ENCODE measurements around the gene PGF.

The PGF gene

DNA sequence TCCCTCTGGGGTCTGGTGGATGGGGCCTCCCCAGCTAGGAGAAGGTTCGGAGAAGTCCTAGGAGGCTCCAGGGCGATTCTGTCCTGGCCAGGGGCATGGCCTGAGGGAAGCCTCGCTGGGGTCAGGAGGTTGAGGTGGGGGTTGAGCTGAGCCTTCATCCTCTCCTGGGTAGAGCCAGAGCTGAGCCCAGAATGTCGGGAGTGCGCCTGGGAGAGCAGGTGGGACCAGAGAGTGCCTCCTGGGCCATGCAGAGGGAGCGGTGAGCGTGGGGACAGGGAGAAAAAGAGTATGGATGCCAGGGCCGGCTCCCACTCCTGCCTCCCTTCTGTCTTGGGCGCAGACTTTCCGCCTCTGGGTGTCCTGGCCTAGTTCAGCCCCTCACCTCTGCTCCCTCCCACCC lies 45.5 kb downstream of the PGF start:
- no peak overlapping the region for H3K9ac ChIP-seq (ENCODE audit: low read depth, low read length, poor library complexity)
- peak overlapping the region; percentile 18 for H3K18ac ChIP-seq (ENCODE audit: low read length)
- H2BK5ac ChIP-seq (ENCODE audit: low read length) = no peak overlapping the region
- peaks cover 4 to 18% of the 10 kb centered on the region in 2 donors for H3K36me3 ChIP-seq (replicated peaks in 1 of 2; ENCODE audit: control insufficient read depth in 2 of 2, insufficient read depth in 2 of 2, low read length in 2 of 2)
- no peak overlapping the region for H2BK120ac ChIP-seq (ENCODE audit: low read depth, low read length)
- no peak overlapping the region for H4K8ac ChIP-seq (ENCODE audit: low read depth, low read length)
- H2AFZ ChIP-seq (ENCODE audit: low read length) = no peak overlapping the region
- no peaks in the 10 kb centered on the region for H3K79me1 ChIP-seq (ENCODE audit: low read depth, low read length)
- no peak overlapping the region for H3K4ac ChIP-seq (ENCODE audit: low read length)
- no peaks in the 10 kb centered on the region for H3K9me3 ChIP-seq (replicated peaks in 1 of 2; ENCODE audit: control insufficient read depth in 2 of 2, insufficient read depth in 1 of 2, low read depth in 1 of 2, low read length in 2 of 2)
- H4K91ac ChIP-seq (ENCODE audit: low read depth, low read length, poor library complexity) = no peak overlapping the region
- no peak for DNase-seq (ENCODE audit: low spot score)
- no CpG with 5 or more reads among the region's 10 CpGs for WGBS, 2 donors (ENCODE audit: extremely low coverage in 2 of 2, insufficient read length in 2 of 2, insufficient replicate concordance in 1 of 2)
- H2BK12ac ChIP-seq (ENCODE audit: low read length) = no peak overlapping the region
- no peaks in the 10 kb centered on the region for H3K4me1 ChIP-seq (ENCODE audit: control insufficient read depth in 2 of 2, insufficient read depth in 1 of 2, low read depth in 1 of 2, low read length in 2 of 2)
- no peak overlapping the region for H3K4me2 ChIP-seq (ENCODE audit: insufficient read depth, low read length, poor library complexity, severe bottlenecking)
- H2AK5ac ChIP-seq (ENCODE audit: low read depth, low read length) = no peak overlapping the region
- H3K23ac ChIP-seq (ENCODE audit: low read depth, low read length, poor library complexity) = peak overlapping the region; percentile 47
- no peak overlapping the region for H3K4me3 ChIP-seq (ENCODE audit: low read length in 2 of 2)
- H3K27me3 ChIP-seq (ENCODE audit: control insufficient read depth in 3 of 3, insufficient read depth in 3 of 3, low read depth in 1 of 3, low read length in 3 of 3) = no peaks in the 10 kb centered on the region
- no peak overlapping the region for H3K27ac ChIP-seq (replicated peaks; ENCODE audit: low read length)
- no peak overlapping the region for H2BK15ac ChIP-seq (ENCODE audit: low read length)
- no peak overlapping the region for H3K14ac ChIP-seq (ENCODE audit: low read length)

DNA sequence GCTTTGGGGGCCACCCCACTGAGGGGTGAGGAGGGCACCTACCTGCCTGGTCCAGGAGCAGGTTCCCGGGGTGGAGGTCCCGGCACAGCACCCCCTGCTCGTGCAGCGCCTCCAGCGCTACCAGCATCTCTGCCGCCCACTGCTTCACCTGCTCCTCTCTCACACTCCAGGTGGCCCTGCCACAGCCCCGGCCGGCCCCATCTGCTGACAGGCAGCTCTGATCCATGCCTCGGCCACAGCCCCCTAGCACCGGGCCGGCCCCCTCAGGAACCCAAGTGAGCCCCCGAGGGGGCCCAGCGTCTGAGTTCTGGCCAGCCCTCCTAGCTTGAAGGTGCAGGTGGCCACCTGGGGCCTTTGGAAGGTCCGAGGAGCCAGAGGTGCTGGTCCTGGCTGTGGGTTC lies 45.9 kb downstream of the PGF start:
- Histone ChIP-seq H3K27ac (replicated peaks; ENCODE audit: low read length) (no peak overlapping the region), H3K23ac (ENCODE audit: low read depth, low read length, poor library complexity) (peak overlapping the region; percentile 47), H4K8ac (ENCODE audit: low read depth, low read length) (no peak overlapping the region), H3K4me1 (ENCODE audit: control insufficient read depth in 2 of 2, insufficient read depth in 1 of 2, low read depth in 1 of 2, low read length in 2 of 2) (no peaks in the 10 kb centered on the region), H2BK5ac (ENCODE audit: low read length) (no peak overlapping the region), H3K4ac (ENCODE audit: low read length) (no peak overlapping the region), H2BK15ac (ENCODE audit: low read length) (no peak overlapping the region), H2AK5ac (ENCODE audit: low read depth, low read length) (no peak overlapping the region), H2BK12ac (ENCODE audit: low read length) (no peak overlapping the region), H2BK120ac (ENCODE audit: low read depth, low read length) (no peak overlapping the region), H4K91ac (ENCODE audit: low read depth, low read length, poor library complexity) (no peak overlapping the region), H3K18ac (ENCODE audit: low read length) (no peak overlapping the region), H3K4me2 (ENCODE audit: insufficient read depth, low read length, poor library complexity, severe bottlenecking) (no peak overlapping the region), H3K27me3 (ENCODE audit: control insufficient read depth in 3 of 3, insufficient read depth in 3 of 3, low read depth in 1 of 3, low read length in 3 of 3) (no peaks in the 10 kb centered on the region), H3K9ac (ENCODE audit: low read depth, low read length, poor library complexity) (no peak overlapping the region), H3K14ac (ENCODE audit: low read length) (no peak overlapping the region), H3K9me3 (replicated peaks in 1 of 2; ENCODE audit: control insufficient read depth in 2 of 2, insufficient read depth in 1 of 2, low read depth in 1 of 2, low read length in 2 of 2) (no peaks in the 10 kb centered on the region), H3K4me3 (ENCODE audit: low read length in 2 of 2) (no peak overlapping the region), H2AFZ (ENCODE audit: low read length) (no peak overlapping the region), H3K36me3 (replicated peaks in 1 of 2; ENCODE audit: control insufficient read depth in 2 of 2, insufficient read depth in 2 of 2, low read length in 2 of 2) (peaks cover 4 to 23% of the 10 kb centered on the region in 2 donors), H3K79me1 (ENCODE audit: low read depth, low read length) (no peaks in the 10 kb centered on the region)
- no CpG with 5 or more reads among the region's 14 CpGs for WGBS, 2 donors (ENCODE audit: extremely low coverage in 2 of 2, insufficient read length in 2 of 2, insufficient replicate concordance in 1 of 2)
- DNase-seq (ENCODE audit: low spot score) = no peak

DNA sequence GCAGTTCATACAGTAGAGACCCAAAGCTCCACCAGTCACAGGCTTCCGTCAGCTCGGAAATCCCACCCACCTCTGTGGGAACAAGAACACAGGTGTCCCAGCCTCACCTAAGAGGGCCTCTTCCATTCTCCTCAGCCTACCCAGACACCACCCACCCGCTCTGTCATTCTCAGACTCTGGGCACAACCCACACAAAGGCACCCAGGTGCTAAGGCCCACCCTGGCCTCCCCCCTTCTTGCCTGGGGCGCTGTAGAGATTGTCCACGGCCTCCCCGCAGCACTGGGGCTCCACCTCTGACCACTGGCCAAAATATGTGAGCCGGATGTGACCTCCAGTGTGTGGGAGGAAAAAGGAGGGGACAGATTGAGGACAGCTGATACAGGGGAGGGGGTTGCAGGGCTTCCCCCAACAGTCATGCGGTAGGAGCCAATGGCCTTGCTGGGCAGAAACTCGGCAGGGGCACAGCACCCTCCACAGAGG lies 46.5 kb downstream of the PGF start:
- H2BK12ac ChIP-seq (ENCODE audit: low read length) = no peak overlapping the region
- no peak overlapping the region for H2BK5ac ChIP-seq (ENCODE audit: low read length)
- WGBS, 2 donors (ENCODE audit: extremely low coverage in 2 of 2, insufficient read length in 2 of 2, insufficient replicate concordance in 1 of 2) = no CpG with 5 or more reads among the region's 9 CpGs
- no peaks in the 10 kb centered on the region for H3K27me3 ChIP-seq (ENCODE audit: control insufficient read depth in 3 of 3, insufficient read depth in 3 of 3, low read depth in 1 of 3, low read length in 3 of 3)
- peak overlapping the region; percentile 25 for H2AK5ac ChIP-seq (ENCODE audit: low read depth, low read length)
- no peak overlapping the region for H2AFZ ChIP-seq (ENCODE audit: low read length)
- H3K4me1 ChIP-seq (ENCODE audit: control insufficient read depth in 2 of 2, insufficient read depth in 1 of 2, low read depth in 1 of 2, low read length in 2 of 2) = no peaks in the 10 kb centered on the region
- no peaks in the 10 kb centered on the region for H3K9me3 ChIP-seq (replicated peaks in 1 of 2; ENCODE audit: control insufficient read depth in 2 of 2, insufficient read depth in 1 of 2, low read depth in 1 of 2, low read length in 2 of 2)
- no peak overlapping the region for H3K4me3 ChIP-seq (ENCODE audit: low read length in 2 of 2)
- H2BK120ac ChIP-seq (ENCODE audit: low read depth, low read length) = no peak overlapping the region
- no peak for DNase-seq (ENCODE audit: low spot score)
- H3K36me3 ChIP-seq (replicated peaks in 1 of 2; ENCODE audit: control insufficient read depth in 2 of 2, insufficient read depth in 2 of 2, low read length in 2 of 2) = peaks cover 4 to 29% of the 10 kb centered on the region in 2 donors
- H3K4me2 ChIP-seq (ENCODE audit: insufficient read depth, low read length, poor library complexity, severe bottlenecking) = no peak overlapping the region
- no peak overlapping the region for H4K91ac ChIP-seq (ENCODE audit: low read depth, low read length, poor library complexity)
- no peak overlapping the region for H2BK15ac ChIP-seq (ENCODE audit: low read length)
- no peak overlapping the region for H3K18ac ChIP-seq (ENCODE audit: low read length)
- H3K9ac ChIP-seq (ENCODE audit: low read depth, low read length, poor library complexity) = peak overlapping the region; percentile 53
- H3K79me1 ChIP-seq (ENCODE audit: low read depth, low read length) = no peaks in the 10 kb centered on the region
- H3K23ac ChIP-seq (ENCODE audit: low read depth, low read length, poor library complexity) = peak overlapping the region; percentile 26
- H3K27ac ChIP-seq (replicated peaks; ENCODE audit: low read length) = no peak overlapping the region
- H3K4ac ChIP-seq (ENCODE audit: low read length) = no peak overlapping the region
- H3K14ac ChIP-seq (ENCODE audit: low read length) = no peak overlapping the region
- no peak overlapping the region for H4K8ac ChIP-seq (ENCODE audit: low read depth, low read length)

- no peak overlapping the region for H3K4me2 ChIP-seq (ENCODE audit: insufficient read depth, low read length, poor library complexity, severe bottlenecking)
- no peak overlapping the region for H2AK5ac ChIP-seq (ENCODE audit: low read depth, low read length)
- H2BK12ac ChIP-seq (ENCODE audit: low read length) = no peak overlapping the region
- no peak overlapping the region for H4K8ac ChIP-seq (ENCODE audit: low read depth, low read length)
- H2BK5ac ChIP-seq (ENCODE audit: low read length) = no peak overlapping the region
- H3K9ac ChIP-seq (ENCODE audit: low read depth, low read length, poor library complexity) = no peak overlapping the region
- H3K27me3 ChIP-seq (ENCODE audit: control insufficient read depth in 3 of 3, insufficient read depth in 3 of 3, low read depth in 1 of 3, low read length in 3 of 3) = no peaks in the 10 kb centered on the region
- no peak overlapping the region for H3K23ac ChIP-seq (ENCODE audit: low read depth, low read length, poor library complexity)
- H2BK120ac ChIP-seq (ENCODE audit: low read depth, low read length) = no peak overlapping the region
- peaks cover 3 to 4% of the 10 kb centered on the region in 2 donors for H3K4me1 ChIP-seq (ENCODE audit: control insufficient read depth in 2 of 2, insufficient read depth in 1 of 2, low read depth in 1 of 2, low read length in 2 of 2)
- H3K4ac ChIP-seq (ENCODE audit: low read length) = no peak overlapping the region
- no peak overlapping the region for H3K4me3 ChIP-seq (ENCODE audit: low read length in 2 of 2)
- H2BK15ac ChIP-seq (ENCODE audit: low read length) = no peak overlapping the region
- no peak for DNase-seq (ENCODE audit: low spot score)
- no peak overlapping the region for H3K18ac ChIP-seq (ENCODE audit: low read length)
- no peak overlapping the region for H4K91ac ChIP-seq (ENCODE audit: low read depth, low read length, poor library complexity)
- H3K14ac ChIP-seq (ENCODE audit: low read length) = no peak overlapping the region
- no peaks in the 10 kb centered on the region for H3K9me3 ChIP-seq (replicated peaks in 1 of 2; ENCODE audit: control insufficient read depth in 2 of 2, insufficient read depth in 1 of 2, low read depth in 1 of 2, low read length in 2 of 2)
- no CpG with 5 or more reads among the region's 6 CpGs for WGBS, 2 donors (ENCODE audit: extremely low coverage in 2 of 2, insufficient read length in 2 of 2, insufficient replicate concordance in 1 of 2)
- no peak overlapping the region for H3K27ac ChIP-seq (replicated peaks; ENCODE audit: low read length)
- H3K79me1 ChIP-seq (ENCODE audit: low read depth, low read length) = no peaks in the 10 kb centered on the region
- H2AFZ ChIP-seq (ENCODE audit: low read length) = no peak overlapping the region
- H3K36me3 ChIP-seq (replicated peaks in 1 of 2; ENCODE audit: control insufficient read depth in 2 of 2, insufficient read depth in 2 of 2, low read length in 2 of 2) = peaks cover 9 to 39% of the 10 kb centered on the region in 2 donors
Measured at GRCh38 chr14:74907744-74908143, 47.7 kb downstream of the PGF start.
